BJ (cell line): ENCODE measurements around the gene PARVG. TPM values are rescaled to one million over a fixed set of nuclear protein-coding genes. Genes with fewer than 3 reads are reported as not detected.

Experiments used
- CTCF ChIA-PET: fragments of 350-600 bp; formaldehyde crosslinking; extraction: SDS; loops from one replicate; lab custom pipeline; 2021; ENCODE audit warnings: antibody characterized with exemption, inconsistent platforms; lab: Yijun Ruan, JAX
- POLR2A ChIA-PET: fragments of 300-600 bp; sonication (Branson Sonifier 250); formaldehyde crosslinking; extraction: SDS; loops from one replicate; lab custom pipeline; 2021; ENCODE audit warnings: antibody characterized with exemption; lab: Charles Lee
- DNase-seq: peaks from one replicate; pipeline ENCODE4 v3.0.0-alpha.2; 2011; ENCODE audit warnings: low read depth
- H3K27me3 ChIP-seq: 2 replicates; pipeline ENCODE4 v1.6.0; 2011; ENCODE audit warnings: low read length; ENCODE audit not compliant: control insufficient read depth, insufficient read depth
- H3K36me3 ChIP-seq: 2 replicates; pipeline ENCODE4 v1.5.1; 2011; ENCODE audit warnings: low read length; ENCODE audit not compliant: control insufficient read depth, insufficient read depth
- H3K4me3 ChIP-seq: 2 replicates; pipeline ENCODE4 v1.5.1; 2011; ENCODE audit warnings: low read depth, mild to moderate bottlenecking, control low read depth, low read length
- polyA minus RNA-seq: library from RNA; depleted of rRNA, polyadenylated mRNA; stranded (reverse); fragments of >200 nt; gene quantifications from 2 replicates; pipeline ENCODE4 v1.2.3, GENCODE V29; 2011; rRNA and poly(A)+ RNA removed
- polyA plus RNA-seq: library from polyadenylated mRNA; depleted of rRNA; stranded (reverse); fragments of >200 nt; gene quantifications from 2 replicates; pipeline ENCODE4 v1.2.3, GENCODE V29; 2011; rRNA removed
- TF ChIP-seq, protein P1 (sequence below): IDR thresholded peaks from 2 replicates; pipeline ENCODE4 v1.5.1; 2011; ENCODE audit warnings: low read depth, mild to moderate bottlenecking, control low read depth, inconsistent platforms, low read length, moderate library complexity; ENCODE audit not compliant: insufficient read depth

The PARVG gene, protein sequence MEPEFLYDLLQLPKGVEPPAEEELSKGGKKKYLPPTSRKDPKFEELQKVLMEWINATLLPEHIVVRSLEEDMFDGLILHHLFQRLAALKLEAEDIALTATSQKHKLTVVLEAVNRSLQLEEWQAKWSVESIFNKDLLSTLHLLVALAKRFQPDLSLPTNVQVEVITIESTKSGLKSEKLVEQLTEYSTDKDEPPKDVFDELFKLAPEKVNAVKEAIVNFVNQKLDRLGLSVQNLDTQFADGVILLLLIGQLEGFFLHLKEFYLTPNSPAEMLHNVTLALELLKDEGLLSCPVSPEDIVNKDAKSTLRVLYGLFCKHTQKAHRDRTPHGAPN
- polyA plus RNA-seq (not detected in 2 replicates), polyA minus RNA-seq (0.05 TPM in 1 of 2 replicates, not detected in the other)

DNA sequence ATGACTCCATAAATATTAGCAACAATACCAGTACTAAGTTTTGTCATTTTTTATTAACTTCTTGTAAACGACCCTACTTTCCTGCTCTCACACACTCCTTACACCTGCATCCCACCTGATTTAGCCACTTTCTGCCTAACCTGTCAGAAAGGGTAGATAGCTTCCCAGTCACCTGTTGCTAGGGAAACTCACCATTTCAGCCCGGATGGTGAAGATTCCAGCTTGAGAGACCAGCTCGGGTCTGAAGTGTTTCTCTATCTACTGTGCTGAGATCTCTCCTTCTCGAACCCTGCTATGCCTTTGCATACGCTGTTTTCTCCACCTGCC, at the start of gene PARVG:
Gene PARVG, plus strand, starts transcription at position 220 of the 327 bp plus-strand sequence. CDS start 2,405 bp downstream, outside the sequence.
- ChIA-PET POLR2A (interaction anchor here (0.6 kb wide), 1 partner anchor 32 kb away, joined by 3 read pairs; no protein-coding TSS in a partner anchor), CTCF (no interaction called here)
- no peak within 1 kb of the TSS for H3K4me3 ChIP-seq
- peaks cover 12% of the 10 kb centered on the region for H3K27me3 ChIP-seq
- DNase-seq = no peak
- H3K36me3 ChIP-seq = no peaks in the 10 kb centered on the region
- TF ChIP-seq, protein P1, sequence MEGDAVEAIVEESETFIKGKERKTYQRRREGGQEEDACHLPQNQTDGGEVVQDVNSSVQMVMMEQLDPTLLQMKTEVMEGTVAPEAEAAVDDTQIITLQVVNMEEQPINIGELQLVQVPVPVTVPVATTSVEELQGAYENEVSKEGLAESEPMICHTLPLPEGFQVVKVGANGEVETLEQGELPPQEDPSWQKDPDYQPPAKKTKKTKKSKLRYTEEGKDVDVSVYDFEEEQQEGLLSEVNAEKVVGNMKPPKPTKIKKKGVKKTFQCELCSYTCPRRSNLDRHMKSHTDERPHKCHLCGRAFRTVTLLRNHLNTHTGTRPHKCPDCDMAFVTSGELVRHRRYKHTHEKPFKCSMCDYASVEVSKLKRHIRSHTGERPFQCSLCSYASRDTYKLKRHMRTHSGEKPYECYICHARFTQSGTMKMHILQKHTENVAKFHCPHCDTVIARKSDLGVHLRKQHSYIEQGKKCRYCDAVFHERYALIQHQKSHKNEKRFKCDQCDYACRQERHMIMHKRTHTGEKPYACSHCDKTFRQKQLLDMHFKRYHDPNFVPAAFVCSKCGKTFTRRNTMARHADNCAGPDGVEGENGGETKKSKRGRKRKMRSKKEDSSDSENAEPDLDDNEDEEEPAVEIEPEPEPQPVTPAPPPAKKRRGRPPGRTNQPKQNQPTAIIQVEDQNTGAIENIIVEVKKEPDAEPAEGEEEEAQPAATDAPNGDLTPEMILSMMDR = no peak

GRCh38 chr22:44131412-44131811, 49.3 kb upstream of the PARVG start:
- ChIA-PET POLR2A (no interaction called here), CTCF (no interaction called here)
- TF ChIP-seq, protein P1 = no peak
- H3K27me3 ChIP-seq = no peaks in the 10 kb centered on the region
- no peak for DNase-seq
- H3K4me3 ChIP-seq = no peak overlapping the region
- peaks cover 14% of the 10 kb centered on the region for H3K36me3 ChIP-seq

DNA sequence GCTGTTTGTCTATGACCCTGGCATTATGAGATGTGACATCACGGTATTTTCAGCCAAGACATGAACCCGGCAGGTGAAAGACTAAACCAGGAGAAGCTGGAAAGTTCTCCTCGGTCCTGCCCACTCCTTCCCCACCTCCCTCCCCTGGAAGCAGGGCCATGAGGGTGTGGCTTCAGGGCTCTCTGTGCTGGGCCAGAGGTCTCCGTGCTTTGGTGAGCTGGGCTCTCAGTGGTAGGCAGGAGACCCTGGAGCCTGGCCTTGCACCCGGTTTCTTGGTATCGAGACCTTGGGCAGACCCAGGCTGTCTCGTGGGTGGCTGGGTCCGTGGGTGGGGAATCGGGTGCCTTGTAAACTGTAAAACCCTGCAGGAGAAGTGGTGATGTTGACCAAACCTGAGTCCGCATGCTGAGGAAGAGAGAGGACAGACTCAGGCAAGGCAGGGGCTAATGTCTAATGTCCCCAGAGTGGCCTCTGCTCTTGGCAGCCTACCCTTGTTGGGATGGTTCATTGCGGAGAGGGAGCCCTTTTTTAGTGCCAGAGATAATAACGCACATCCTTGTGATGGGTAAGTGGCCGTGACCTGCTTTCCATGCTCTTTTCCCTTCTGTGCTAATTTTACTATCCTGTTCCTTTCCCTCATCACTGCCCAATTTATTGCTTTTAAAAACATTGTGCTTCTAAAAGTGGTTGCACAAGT, 48.6 kb upstream of the PARVG start:
- no peak overlapping the region for H3K4me3 ChIP-seq
- ChIA-PET POLR2A (no interaction called here), CTCF (no interaction called here)
- peaks cover 16% of the 10 kb centered on the region for H3K36me3 ChIP-seq
- TF ChIP-seq, protein P1 = no peak
- no peaks in the 10 kb centered on the region for H3K27me3 ChIP-seq
- DNase-seq = no peak

- Histone ChIP-seq H3K36me3 (peaks cover 20% of the 10 kb centered on the region), H3K27me3 (no peaks in the 10 kb centered on the region), H3K4me3 (no peak overlapping the region)
- TF ChIP-seq, protein P1 = no peak
- CTCF ChIA-PET = no interaction called here
- POLR2A ChIA-PET = no interaction called here
- no peak for DNase-seq
These were observed 48.0 kb upstream of the PARVG start for GRCh38 chr22:44132724-44133123.

GRCh38 chr22:44133161-44133560, 47.6 kb upstream of the PARVG start:
- DNase-seq = no peak
- H3K27me3 ChIP-seq = no peaks in the 10 kb centered on the region
- H3K36me3 ChIP-seq = peaks cover 24% of the 10 kb centered on the region
- POLR2A ChIA-PET = no interaction called here
- CTCF ChIA-PET = no interaction called here
- H3K4me3 ChIP-seq = no peak overlapping the region
- TF ChIP-seq, protein P1 = no peak
